Stimulated activated CD8-positive, alpha-beta memory T cell treated with anti-CD3 and anti-CD28 coated beads, Interleukin-4, amount 100 ng/mL, for 4 hours (primary cell): Measurements from ENCODE around the gene PCDH9.
"Not testable (repeated sequence)": the region's sequence is repeated elsewhere in the genome, so short reads cannot be mapped to it uniquely, and the experiment has no call there.

Experiments
- DNase-seq, 2 donors: peaks; one replicate each; pipeline ENCODE4 v3.0.0-alpha.2; 2020; ENCODE audit warnings: low read depth in 2 of 2, low spot score in 1 of 2

The PCDH9 gene

DNA sequence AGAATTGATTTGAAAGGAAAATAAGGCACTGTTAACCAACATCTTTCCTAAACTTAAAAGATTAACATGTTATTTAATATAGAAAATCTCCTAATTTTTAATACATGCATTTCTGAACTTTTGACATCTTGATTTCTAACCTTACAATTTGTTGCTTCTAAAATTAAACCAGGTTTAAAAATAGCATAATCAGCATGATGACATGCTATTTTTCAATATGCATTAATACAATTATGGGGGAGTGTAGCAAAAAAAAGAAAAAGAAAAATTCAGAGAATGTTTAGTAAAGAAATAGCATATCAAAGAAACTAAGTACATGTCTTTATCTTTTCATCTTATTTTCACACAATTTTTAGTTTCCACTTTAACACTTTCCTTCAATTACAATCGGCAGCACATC lies 98.7 kb downstream of the PCDH9 start:
- DNase-seq = no peak

DNA sequence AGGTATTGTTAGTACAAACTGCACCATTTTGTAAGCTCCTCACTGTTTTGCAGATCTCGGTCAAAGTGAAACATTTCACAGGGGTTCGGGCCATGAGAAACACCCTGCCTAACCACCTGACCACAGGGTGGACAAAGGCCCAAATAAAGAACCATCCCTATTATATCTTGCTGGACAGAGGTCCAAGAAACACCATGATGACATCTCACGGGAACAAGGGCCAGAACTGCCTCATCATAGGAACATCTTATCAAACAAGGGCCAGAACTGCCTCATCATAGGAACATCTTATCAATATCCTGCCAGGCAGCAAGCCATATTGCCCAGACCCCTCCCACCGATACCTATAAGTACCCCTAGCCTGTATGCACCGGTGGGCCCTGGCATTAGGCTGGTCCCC lies 99.7 kb downstream of the PCDH9 start:
- DNase-seq = no peak

DNA sequence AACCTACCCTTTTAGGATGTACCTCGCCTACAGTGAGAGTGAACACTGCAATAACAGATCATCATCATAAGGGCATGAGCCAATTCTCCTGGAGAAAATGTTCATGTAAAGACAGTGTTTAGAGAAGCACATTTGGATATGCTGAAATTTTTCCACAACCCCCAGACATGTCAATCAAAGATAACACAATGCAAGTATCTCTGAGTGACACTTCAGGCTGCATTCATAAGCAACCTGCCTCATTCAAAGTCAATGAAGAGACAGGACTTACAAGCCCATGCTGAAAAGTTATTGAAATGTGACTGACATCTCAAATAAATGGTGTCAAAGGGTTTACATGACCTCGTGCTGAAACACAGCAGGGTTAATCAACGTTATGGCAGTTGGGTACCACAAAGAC lies 102.0 kb downstream of the PCDH9 start:
- no peak for DNase-seq

DNA sequence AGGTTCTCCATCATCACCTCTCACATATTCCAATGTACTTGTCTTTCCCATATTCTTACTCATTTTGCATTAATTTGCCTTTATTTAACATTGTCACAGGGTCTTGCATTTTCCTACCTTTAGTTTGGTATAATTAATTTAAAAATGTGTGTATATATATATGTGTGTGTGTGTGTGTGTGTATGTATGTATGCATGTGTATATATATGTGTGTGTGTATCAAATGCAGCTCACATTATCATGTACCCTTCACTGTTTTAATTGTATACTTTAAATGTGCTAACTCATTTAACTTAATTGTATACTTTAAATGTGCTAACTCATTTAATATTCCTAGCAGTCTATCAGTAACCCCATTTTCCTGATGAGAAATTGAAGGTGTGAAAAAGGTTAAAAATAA lies 104.5 kb downstream of the PCDH9 start:
- DNase-seq = no peak

DNA sequence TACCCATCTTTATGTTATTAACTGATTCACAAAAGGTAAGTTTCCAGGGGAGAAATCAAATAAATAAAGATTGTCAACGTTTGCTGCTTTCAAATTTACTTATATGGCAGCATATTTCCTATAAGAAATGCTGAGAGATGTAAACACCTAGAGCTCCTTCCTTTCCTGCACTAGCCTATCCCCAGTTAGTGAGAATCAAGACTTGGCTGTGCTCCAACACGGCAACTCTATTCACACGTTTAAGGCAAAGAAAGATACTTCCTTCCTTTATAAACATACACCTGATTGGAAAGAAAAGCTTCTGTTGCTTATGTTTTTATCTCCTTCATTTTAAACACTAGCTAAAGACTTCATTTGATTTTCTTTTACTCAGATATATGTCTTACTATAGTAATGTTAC lies 107.0 kb downstream of the PCDH9 start:
- DNase-seq = no peak

DNA sequence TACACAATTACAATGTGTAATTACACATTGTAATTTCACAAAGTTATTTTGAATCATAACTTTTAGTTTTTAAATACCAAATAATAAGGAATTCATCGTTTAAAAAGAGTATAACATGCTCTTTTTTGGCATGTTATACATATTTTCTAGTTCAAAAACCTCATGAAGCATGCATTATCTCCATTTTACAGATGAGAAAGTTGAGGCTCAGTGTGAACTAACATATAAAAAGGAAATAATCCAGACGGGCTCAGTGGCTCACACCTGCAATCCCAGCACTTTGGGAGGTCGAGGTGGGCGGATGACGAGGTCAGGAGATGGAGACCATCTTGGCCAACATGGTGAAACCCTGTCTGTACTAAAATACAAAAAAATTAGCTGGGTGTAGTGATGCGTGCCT lies 107.9 kb downstream of the PCDH9 start:
- no peak for DNase-seq

DNA sequence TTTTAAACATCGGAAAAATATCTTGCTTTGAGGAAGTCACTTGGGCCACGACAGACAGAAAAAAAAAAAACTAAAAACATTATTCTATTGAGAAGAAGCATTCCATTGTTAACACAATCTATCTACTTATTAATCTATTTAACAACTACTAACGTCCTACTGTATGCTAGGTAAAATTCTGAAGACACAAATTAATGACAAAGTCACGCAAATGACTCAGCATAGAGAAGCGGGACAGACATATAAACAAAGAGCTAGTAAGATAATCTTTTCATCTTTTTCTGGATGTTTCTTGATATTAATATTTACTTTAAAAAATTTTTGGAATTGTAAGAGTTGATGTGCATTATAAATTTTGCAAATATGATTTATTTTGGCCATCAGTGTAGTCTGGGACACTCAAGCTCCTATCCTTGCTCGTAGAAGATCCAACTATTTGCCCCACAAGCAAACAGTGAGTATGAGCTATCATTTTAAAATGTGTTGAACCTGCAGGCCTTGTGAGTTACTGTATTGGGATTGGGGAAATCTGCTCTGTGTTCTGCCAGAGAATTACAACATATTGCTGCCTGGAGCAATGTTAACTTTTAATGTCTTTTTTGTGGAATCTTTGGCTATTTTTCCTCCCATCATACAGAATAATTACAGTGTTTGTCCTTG lies 109.1 kb downstream of the PCDH9 start:
- DNase-seq = no peak

DNA sequence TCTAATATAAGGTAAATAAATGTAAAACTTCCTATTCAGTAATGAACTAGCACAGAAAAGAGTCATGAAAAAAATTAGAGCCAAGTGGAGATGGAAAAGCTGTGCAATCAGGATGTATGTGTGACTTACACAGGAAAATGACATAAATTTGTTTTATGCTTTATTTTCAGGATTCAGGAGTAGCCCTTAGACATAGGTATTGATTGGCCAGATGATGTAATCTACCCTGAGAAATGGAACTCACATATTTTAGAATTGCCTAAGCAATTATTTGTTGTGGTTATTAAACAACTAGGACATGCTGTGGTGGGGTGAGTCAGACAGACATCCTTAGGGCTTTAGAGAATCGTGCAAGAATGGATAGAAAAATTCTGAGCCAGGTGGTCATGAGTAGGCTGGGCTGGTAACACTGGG lies 110.6 kb downstream of the PCDH9 start:
- DNase-seq = no peak

DNA sequence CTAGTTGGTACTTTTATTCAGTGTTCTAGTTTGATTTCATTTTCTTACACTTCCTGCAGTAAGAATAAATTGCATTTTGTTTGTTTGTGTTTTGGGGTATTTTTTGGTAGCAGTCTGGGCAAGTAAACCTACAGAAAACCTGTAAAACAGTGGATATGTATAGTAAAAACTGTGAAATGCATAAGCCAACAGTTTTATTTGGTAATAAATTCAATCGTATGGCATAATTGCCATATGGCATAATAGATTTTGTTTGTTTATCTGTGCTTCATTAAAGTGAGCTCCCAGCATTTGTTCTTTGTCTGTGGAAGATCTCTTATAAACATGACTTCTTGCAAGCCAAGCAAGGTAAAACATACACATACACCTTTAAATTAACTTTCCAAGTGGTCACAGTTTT lies 111.9 kb downstream of the PCDH9 start:
- no peak for DNase-seq

DNA sequence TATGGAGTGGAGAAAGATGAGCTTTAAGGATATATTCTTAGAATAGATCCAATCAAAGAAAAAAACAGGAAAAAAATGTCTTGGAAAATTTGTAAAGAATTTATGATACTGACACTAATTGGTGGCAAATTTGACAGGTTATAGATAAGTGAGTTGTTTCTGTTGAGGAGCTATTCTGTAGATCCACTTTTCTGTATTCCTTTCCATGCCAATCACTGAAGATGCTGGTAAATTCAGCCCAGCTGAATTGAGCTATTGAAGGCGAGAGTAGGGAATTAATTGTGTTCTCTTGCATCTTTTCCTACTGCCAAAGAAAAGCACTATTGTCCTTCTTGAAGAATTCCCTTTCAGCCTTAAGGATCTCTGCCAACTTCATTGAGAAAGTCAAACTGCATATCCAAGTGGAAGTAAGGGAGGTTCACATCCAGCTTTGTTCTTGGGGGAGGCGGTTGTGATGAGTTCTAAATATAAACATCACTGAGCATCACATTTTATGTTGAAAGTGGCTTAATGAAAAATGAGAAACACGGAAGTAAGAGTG lies 113.1 kb downstream of the PCDH9 start:
- no peak for DNase-seq

DNA sequence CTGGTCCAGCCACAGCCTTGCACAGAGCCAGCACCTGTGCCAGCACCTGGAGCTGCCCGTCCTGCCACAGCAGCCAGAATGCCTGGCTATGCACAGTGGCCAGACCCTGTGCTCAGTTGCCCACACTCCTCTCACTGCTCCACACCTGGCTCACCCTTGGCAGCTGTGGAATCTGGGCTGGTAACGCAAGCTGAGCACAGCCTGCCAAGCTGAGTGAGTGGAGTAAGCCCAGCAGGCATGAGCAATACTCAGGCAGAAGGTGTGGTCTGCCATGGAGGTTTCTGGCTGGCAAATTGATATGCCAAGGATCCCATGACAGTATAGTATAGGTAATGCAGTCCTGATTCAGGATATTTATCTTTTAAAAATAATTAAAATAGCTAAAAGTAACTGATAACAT lies 122.2 kb downstream of the PCDH9 start:
- no peak for DNase-seq

DNA sequence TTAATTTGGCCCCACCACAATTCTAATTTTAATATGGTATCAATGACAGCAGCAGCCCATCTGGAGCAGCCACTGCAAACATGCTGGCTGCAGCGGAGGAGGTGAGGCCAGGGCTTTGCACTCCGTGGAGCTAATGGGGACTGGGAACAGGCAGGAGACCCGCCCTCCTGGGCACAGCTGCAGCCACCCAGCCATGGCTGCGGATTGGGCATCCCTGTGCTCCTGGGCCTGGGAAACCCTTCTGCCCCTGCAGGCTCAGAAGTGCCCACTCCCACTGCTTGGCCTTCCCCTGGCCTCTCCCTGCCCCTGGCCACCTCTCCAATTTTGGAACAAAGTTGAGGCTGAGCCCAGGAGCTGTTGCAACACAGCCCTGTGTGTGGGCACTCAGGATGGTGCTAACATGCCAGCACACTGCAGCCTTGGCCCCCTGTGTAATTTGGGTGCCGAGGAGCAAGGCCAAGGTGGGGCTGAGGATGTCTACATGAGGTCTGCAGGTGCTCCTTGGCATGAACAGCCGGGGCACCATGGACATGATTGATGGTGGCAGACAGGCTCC lies 123.6 kb downstream of the PCDH9 start:
- DNase-seq = no peak

DNA sequence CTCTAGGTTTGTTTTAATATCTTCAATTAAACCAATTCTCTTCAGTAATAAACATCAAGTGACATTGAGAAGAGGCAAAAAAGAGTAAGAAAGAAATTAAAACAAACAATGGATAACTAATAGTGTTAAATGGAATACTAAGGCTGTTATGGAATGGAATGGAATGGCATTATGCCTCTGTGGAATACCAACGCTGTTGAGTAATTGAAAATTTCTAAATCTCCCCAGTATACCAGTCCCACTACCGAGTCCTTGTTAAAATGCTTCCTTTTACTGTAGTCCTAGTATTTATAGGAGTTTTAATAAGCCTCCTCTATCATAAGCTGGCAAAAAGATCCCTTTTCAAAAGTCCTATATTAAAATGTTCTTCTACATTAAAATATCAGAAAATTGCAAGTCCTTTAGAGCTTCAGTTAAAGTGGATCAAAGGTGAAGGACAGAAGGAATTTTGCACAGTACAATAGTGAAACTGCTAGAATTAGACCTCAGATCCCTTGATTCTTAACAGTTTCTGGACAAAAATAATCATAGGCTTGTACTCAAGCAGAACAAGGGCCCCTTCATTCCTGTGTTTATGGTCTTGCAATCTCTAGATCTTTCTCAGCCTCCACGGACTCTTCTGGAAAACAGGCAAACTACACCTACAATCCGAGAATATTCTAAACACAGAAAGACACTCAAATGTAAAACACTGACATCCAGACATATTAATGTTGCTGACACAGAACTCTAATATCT lies 128.2 kb downstream of the PCDH9 start:
- no peak for DNase-seq

DNA sequence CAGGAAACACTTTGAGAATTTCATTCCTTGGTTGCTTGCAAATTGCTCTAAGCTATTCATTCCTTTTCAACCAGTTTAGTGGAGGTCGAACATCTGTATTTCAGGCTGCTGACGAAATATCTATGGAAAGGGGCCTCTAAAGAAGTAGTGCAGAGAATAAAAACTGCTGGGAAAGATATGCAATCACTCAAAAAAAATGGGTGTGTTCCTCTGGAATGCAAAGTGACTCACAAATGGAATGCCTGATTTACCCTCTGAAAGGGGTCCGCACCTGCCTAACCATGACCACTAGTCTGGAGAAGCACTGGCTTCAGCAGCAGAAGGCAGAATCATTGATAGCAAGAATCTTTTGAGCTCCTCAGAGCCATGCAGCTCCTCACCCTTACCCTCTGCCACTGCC lies 129.4 kb downstream of the PCDH9 start:
- no peak for DNase-seq

DNA sequence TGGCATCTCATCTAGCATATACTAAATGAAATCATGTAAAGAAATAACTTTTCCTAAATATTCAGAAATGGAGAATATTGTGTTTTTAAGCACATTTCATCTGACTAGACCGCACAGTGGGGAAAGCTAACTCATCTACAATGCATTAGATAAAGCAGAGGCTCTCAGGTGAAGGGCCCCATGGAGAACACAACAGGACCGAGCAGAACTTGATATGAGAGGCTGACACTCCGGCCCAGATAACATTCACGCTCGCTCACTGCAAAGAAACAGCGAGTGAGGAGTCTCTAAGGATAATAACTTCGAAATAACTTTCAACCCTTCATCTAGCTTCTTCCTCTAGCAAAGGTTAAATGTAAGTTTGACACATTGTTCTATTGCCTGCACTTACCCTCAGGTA lies 130.6 kb downstream of the PCDH9 start:
- DNase-seq = no peak

DNA sequence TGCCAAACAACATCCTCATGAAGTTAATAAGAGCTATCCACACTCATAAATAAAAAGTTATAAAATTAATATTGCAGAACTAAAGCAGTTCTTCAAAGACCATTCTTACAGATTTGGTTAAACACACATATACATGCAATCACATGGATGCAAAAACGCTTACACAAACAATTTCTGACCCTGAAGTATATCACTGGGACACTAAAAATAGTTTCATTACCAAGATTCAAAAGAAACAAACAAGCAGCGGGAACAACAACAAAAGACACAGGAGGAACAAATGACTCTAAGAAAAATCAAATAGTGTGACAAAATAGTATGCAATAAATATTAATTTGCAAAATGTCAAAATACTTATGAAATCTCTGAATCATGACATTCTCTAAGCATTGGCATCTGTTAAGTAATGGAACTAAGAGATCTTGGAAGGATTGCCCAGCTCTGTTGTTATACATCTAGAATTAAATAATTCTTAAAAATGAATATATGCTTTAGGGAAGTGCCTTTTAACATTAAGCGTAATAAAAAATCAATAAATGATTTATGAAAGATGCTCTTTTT lies 132.2 kb downstream of the PCDH9 start:
- DNase-seq = no peak

DNA sequence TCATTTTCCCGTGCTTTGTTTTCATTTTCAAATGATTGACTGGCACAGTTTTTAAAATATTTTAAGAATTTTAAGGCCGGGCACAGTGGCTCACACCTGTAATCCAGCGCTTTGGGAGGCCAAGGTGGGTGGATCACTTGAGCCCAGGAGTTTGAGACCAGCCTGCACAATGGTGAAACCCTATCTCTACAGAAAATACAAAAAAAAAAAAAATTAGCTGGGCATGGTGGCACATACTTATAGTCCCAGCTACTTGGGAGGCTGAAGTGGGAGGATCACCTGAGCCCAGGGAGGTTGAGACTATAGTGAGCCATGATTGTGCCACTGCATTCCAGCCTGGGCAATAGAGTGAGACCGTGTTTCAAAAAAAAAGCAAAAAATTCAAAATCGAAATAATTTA lies 133.2 kb downstream of the PCDH9 start:
- not testable (repeated sequence) for DNase-seq

DNA sequence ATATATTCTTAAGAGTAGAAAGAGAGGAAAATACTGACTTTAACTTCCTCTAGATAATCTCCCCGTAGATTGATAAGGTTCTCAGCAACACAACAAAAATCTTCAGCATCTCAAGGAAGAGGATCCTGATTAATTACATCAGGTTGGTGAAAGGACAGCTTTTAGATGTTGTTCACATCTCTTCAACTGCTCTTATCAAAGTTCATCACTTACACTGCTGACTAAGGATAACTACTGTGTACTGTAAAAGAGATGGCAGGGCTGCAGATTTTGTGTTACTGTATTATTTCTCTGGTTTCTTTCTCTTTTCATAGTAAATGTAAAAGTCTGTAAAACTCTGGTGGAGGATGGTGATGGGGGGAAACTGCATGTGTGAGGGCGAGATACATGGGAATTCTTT lies 133.7 kb downstream of the PCDH9 start:
- DNase-seq = no peak

DNA sequence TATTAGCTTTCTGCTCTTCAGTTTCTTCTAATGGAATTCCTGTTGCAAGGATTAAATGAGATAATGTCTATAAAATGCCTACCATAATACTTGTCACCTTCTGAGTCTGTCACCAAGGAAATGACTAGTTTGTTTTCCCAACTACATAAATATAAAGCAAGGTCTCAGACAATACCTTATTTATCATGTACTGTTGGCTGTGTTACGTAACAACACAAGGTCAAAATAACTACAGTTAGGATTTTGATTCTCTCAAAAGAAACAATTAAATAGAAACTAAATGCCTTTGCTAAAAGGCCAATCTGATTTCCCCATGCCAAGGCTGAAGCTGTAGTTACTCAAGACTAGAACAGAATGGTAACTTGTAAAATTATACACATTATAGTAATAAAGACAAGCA lies 134.5 kb downstream of the PCDH9 start:
- DNase-seq = no peak

DNA sequence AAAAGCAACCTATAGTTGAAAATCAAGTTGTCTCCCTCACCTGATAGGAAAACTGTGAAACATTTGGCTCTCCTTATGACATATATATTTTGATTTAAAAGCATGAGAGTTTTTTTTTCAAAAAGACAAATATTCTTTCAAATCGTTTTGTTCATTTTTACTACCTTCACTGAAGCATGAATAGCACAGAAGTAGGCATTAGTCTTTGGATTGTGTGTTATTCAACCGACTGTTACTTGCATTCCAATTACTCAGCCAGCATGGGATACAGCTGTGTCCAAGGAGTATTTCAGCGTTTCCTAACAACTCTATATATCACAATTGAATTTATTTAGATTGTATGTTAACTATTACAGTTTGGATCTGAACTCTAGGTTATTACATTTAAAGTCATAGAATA lies 135.2 kb downstream of the PCDH9 start:
- DNase-seq = no peak

DNA sequence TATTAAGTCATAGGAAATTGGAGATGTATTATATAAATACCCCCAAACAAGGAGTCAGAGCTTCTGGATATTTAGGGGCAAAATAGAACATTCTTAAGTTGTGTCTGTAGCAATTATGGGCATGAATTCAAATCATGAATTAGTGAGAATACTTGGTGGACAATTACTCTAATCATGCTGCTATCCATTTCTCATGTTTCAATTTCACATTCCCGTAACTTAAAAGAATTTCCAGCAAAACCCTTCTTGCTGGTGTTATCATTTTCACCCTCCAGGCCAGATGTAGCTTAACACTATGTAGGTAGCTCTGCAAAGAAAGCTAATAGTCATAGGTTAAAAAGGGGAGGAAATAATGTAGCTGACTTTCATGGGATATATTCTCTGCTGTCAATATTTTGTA lies 136.1 kb downstream of the PCDH9 start:
- no peak for DNase-seq

DNA sequence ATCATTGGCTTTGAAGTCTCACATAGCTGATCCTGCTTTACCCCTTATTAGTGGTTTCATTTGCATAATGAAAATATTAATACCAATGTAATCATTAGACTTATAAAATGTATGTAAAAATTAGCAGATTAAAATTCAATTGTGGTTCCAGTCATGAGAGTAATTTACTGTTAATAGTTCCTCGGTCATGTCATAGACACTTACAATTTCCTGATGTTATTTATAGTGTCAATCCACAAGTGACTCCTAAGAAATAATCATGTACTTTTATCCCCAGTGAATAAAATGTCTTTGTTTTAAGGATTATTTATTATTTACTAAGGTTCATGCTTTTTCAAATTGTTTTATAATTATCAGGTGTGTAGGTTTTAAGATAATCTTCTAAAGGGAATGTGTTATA lies 138.5 kb downstream of the PCDH9 start:
- DNase-seq = no peak
